ENCODE data around the gene PLXNA3. TPM values are rescaled to one million over a fixed set of nuclear protein-coding genes. Genes with fewer than 3 reads are reported as not detected.

PLXNA3 gene
- polyA plus RNA-seq, 3 donors from 2014 or later, result 0.20 to 1.4 TPM; not detected in 1

DNA sequence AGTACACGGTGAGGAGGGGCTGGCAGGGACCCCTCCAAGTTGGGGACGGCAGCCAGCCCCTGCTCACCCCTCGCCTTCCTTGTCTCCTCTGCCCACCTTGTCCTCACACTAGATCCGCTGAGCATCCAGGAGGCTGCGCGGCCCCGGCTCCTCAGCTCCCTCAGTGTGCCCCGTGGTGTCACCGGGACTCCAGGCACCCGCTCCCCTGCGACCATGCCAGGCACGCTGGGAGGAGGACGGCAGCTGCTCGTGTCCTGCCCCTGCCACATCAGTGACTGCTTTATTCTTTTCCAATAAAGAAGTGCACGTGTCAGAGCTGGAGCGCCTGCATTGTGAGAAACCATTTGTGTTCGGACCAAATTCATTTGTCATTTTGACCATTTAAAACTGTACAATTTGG is 7.8 kb upstream of the PLXNA3 start:
- Mint-ChIP-seq H3K9me3 (no peaks in the 10 kb centered on the region), H3K27me3 (ENCODE audit: low read depth in 3 of 3) (peaks cover 0 to 3% (median 1%) of the 10 kb centered on the region in 3 donors), H3K4me1 (no peaks in the 10 kb centered on the region), H3K4me3 (no peak overlapping the region), H3K36me3 (no peaks in the 10 kb centered on the region), H3K27ac (no peak overlapping the region)
- DNase-seq, result no peak

DNA sequence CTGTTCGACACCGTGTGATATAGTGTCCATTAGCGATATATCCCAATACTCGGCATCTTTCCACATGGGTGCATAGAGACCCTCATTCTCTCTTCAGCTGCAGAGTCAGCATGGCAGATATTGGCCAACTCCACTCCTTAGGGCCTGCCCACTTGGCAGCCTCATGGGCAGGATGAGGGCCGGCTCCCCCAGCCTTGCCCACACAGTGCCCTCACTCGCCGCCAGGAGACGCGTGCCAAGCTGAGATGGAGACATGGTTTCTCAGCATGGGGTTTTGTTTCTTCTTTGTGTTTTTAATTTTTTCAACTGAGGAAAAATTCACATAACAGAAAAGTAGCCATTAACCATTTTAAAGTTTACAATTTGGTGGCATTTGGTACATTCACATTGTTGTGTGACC is 5.3 kb upstream of the PLXNA3 start:
- peaks cover 3 to 6% of the 10 kb centered on the region in 2 donors for H3K4me1 Mint-ChIP-seq
- peaks cover 1 to 5% (median 4%) of the 10 kb centered on the region in 3 donors for H3K27me3 Mint-ChIP-seq (ENCODE audit: low read depth in 3 of 3)
- DNase-seq, result no peak
- no peaks in the 10 kb centered on the region for H3K9me3 Mint-ChIP-seq
- H3K4me3 Mint-ChIP-seq, result no peak overlapping the region
- peak overlapping the region in 1 of 6 donors; percentile 44 for H3K27ac Mint-ChIP-seq
- H3K36me3 Mint-ChIP-seq, result no peaks in the 10 kb centered on the region

DNA sequence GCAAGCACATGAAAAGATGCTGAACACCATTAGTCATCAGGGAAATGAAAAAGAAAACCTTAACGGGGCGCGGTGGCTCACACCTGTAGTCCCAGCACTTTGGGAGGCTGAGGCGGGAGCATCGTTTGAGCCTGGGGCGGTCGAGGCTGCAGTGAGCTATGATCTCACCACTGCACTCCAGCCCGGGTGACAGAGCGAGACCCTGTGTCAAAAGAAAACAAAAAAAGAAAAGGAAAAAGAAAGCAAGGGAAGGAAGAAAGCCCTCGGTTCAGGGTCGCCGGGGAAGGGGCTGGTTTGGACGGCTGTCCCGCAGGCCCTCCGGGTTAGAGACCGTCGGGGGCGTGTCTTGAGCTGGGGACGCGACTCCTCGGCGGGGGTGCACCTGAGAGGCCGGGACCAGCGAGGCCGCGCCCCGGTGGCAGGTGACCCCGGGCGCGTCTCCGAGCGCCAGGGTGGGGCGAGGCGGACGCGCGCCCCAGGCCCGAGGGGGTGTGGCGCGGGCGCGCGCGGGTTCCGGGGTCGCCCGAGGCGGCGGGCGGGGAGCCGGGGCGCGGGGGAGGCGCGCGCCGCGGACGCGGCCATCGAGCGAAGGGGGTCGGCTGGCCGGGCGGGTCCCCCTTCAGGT is 478 bp upstream of the PLXNA3 start:
- Mint-ChIP-seq H3K9me3 (no peaks in the 10 kb centered on the region), H3K4me1 (peaks cover 6 to 11% of the 10 kb centered on the region in 2 donors), H3K27me3 (ENCODE audit: low read depth in 3 of 3) (peaks cover 2 to 5% (median 4%) of the 10 kb centered on the region in 3 donors), H3K36me3 (no peaks in the 10 kb centered on the region), H3K4me3 (peak overlapping the region; percentile 85 to 93 (median 91)), H3K27ac (peak overlapping the region; percentile 85 to 95 (median 92))
- peak; percentile 61 to 73 (median 72) for DNase-seq

DNA sequence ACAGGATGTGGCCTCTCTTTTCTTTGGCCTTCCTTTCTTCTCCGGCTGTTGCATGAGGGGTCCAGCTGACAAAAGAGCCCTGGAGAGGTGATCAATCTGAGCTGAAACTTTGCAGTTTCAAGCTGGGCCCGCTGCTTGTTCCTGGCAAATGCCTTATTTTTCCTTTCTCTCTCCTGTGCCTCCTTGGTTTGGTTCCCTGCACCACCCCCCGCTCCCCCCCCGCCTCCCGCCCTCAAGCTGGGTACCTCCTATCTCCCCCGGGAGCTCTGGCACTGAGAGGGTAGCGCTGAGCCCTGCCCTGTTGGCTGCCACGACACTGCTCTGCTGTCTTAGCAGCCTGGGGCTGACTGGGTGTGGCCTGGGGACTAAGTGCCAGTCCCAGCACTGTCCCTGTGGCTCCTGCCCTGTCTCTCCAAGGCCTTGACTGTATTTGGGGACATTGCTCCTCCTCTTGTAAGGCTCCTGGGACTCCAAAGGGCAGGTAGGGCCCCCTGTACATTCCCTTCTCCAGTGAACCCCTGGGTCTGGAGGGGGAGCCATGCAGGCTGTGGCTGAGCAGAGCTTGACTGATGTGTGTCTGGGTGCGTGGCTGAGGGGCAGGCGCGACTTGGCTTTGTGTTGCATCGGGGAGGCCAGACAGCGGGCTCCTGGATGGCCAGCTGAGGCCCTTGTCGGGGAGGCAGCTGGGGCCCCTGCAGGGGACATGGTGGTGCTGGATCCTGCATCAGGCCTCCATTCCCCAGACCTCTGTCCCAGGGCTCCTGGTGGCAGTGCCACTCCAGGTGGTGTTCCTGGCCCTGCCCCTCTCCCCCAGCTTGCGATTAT is 1.1 kb downstream of the PLXNA3 start:
- Mint-ChIP-seq H3K4me1 (peaks cover 6 to 11% of the 10 kb centered on the region in 2 donors), H3K27me3 (ENCODE audit: low read depth in 3 of 3) (peaks cover 2 to 5% (median 4%) of the 10 kb centered on the region in 3 donors)
- DNase-seq, result peak in 1 of 3 donors; percentile 19

DNA sequence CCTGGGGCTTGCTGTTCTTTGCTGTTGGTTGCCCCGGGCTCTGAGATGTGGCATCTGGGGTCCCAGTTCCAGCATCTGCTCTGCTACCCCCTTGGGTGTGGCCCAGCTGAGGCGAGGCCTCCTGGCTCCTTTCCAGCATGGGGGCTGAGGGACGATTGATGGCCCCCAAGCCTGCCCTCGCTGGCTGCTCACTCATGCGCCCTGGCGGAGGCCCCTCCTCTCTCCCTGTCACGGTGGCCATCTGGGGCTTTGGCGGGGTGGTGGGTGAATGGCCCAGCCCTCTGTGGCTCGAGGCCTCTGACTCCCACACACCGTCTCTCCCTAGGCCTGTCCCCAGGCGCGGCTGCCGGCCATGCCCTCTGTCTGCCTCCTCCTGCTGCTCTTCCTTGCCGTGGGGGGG is 1.8 kb downstream of the PLXNA3 start:
- peak overlapping the region in 2 of 5 donors; percentile 14 to 42 for H3K4me3 Mint-ChIP-seq
- DNase-seq, result no peak
- H3K4me1 Mint-ChIP-seq, result peaks cover 6 to 11% of the 10 kb centered on the region in 2 donors
- H3K9me3 Mint-ChIP-seq, result no peaks in the 10 kb centered on the region
- H3K27me3 Mint-ChIP-seq (ENCODE audit: low read depth in 3 of 3), result peaks cover 2 to 7% (median 4%) of the 10 kb centered on the region in 3 donors
- H3K36me3 Mint-ChIP-seq, result no peaks in the 10 kb centered on the region
- no peak overlapping the region for H3K27ac Mint-ChIP-seq

More for the DNA sequence above, 1.1 kb downstream of the PLXNA3 start:
- Mint-ChIP-seq H3K27ac (peak overlapping the region in 5 of 6 donors; percentile 34 to 71 (median 67)), H3K4me3 (peak overlapping the region; percentile 65 to 79 (median 75)), H3K9me3 (no peaks in the 10 kb centered on the region), H3K36me3 (no peaks in the 10 kb centered on the region)

DNA sequence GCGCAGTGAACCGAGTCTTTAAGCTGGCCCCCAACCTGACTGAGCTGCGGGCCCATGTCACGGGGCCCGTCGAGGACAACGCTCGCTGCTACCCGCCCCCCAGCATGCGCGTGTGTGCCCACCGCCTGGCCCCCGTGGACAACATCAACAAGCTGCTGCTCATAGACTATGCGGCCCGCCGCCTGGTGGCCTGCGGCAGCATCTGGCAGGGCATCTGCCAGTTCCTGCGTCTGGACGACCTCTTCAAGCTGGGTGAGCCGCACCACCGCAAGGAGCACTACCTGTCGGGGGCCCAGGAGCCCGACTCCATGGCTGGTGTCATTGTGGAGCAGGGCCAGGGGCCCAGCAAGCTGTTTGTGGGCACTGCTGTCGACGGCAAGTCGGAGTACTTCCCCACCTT is 2.2 kb downstream of the PLXNA3 start:
- H3K9me3 Mint-ChIP-seq, result no peaks in the 10 kb centered on the region
- no peaks in the 10 kb centered on the region for H3K36me3 Mint-ChIP-seq

DNA sequence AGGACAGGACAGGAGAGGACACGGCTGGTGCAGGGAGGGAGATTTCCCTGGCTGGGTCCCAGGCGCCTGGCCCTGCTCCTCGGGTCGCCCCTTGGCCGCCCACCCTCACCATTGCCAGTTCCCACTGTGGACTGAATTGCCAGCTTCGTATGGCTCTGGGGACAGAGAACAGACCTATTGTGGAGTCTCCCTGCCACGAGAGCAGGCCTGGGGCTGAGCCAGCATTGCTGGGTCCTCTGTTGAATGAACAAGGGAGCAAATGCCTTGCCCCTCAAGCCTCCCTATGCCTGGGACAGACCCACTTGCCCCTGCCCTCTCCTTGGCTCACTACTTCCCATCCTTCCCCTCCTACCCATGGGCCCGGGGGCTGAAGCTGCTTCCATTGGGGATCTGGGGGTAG is 4.3 kb downstream of the PLXNA3 start:
- Mint-ChIP-seq H3K27ac (no peak overlapping the region), H3K9me3 (no peaks in the 10 kb centered on the region), H3K4me3 (no peak overlapping the region), H3K27me3 (ENCODE audit: low read depth in 3 of 3) (peaks cover 2 to 4% (median 3%) of the 10 kb centered on the region in 3 donors), H3K4me1 (peaks cover 2 to 9% of the 10 kb centered on the region in 2 donors), H3K36me3 (no peaks in the 10 kb centered on the region)
- DNase-seq, result no peak

More for the DNA sequence above, 2.2 kb downstream of the PLXNA3 start:
- DNase-seq, result no peak
- peaks cover 6 to 11% of the 10 kb centered on the region in 2 donors for H3K4me1 Mint-ChIP-seq
- no peak overlapping the region for H3K27ac Mint-ChIP-seq
- H3K27me3 Mint-ChIP-seq (ENCODE audit: low read depth in 3 of 3), result peaks cover 2 to 7% (median 4%) of the 10 kb centered on the region in 3 donors
- H3K4me3 Mint-ChIP-seq, result peak overlapping the region in 1 of 5 donors; percentile 42

DNA sequence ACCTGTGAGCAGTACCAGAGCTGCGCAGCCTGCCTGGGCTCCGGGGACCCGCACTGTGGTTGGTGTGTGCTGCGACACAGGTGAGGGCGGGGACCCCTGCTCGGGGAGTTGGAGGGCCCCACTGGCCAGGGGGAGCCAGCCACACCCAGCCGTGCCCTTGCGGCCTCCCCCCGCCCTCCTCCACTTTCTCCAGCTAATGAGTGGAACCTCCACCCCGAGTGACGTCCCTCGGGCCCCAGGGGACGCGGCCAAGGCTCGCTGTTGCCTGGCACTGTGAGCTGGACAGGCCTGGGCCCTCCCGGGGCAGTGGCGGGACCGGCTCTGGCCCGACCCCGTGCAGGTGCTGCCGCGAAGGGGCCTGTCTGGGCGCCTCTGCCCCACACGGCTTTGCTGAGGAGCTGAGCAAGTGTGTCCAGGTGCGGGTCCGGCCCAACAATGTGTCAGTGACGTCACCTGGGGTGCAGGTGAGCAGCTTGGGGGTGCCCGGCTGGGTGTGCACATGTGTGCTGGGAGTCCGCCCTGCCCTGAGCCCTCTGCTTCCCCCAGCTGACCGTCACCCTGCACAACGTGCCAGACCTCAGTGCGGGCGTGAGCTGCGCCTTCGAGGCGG is 5.6 kb downstream of the PLXNA3 start:
- H3K27me3 Mint-ChIP-seq (ENCODE audit: low read depth in 3 of 3), result peaks cover 2% of the 10 kb centered on the region in 3 donors
- H3K27ac Mint-ChIP-seq, result no peak overlapping the region
- no peaks in the 10 kb centered on the region for H3K36me3 Mint-ChIP-seq
- peaks cover 0 to under 1% (median 0%) of the 10 kb centered on the region in 6 donors for H3K9me3 Mint-ChIP-seq
- H3K4me3 Mint-ChIP-seq, result no peak overlapping the region
- DNase-seq, result no peak
- peaks cover 0 to 7% of the 10 kb centered on the region in 2 donors for H3K4me1 Mint-ChIP-seq

DNA sequence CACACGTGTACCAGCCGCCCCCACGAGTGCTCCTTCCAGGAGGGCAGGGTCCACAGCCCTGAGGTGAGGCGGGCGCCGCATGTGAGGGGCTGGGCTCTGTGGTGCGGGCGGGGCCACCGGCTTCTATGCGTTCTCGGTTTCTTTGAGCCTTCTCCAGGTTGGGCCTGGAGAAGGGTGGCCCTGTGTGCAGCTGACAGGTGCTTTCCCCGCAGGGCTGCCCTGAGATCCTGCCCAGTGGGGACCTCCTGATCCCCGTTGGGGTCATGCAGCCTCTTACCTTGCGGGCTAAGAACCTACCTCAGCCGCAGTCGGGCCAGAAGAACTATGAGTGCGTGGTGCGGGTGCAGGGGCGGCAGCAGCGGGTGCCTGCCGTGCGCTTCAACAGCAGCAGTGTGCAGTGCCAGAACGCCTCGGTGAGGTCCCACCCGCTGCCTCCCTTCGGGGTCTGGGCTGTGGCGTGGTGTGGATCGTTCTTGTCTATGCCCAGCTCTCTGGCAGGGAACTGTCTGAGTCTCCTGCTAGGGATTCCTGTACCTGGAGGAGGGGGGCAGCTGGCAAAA is 6.8 kb downstream of the PLXNA3 start:
- no peak for DNase-seq
- Mint-ChIP-seq H3K9me3 (peaks cover 0 to 3% (median 0%) of the 10 kb centered on the region in 6 donors), H3K4me3 (no peak overlapping the region), H3K4me1 (no peaks in the 10 kb centered on the region), H3K27ac (no peak overlapping the region), H3K36me3 (no peaks in the 10 kb centered on the region), H3K27me3 (ENCODE audit: low read depth in 3 of 3) (peaks cover 2% of the 10 kb centered on the region in 3 donors)

DNA sequence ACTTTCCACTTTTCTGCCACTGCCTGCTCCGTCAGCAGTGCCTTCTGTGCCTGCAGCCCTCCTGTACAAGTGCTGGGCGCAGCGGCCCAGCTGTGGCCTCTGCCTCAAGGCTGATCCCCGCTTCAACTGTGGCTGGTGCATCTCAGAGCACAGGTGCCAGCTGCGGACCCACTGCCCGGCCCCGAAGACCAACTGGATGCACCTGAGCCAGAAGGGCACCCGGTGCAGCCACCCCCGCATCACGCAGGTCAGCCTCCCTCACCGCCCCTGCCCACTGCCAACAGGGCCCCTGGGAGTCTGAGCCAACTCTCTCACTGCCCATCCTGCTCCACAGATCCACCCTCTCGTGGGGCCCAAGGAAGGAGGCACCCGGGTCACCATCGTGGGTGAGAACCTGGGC is 7.5 kb downstream of the PLXNA3 start:
- no peak for DNase-seq
- Mint-ChIP-seq H3K9me3 (peaks cover 0 to 3% (median 0%) of the 10 kb centered on the region in 6 donors), H3K27ac (no peak overlapping the region), H3K4me3 (no peak overlapping the region), H3K4me1 (no peaks in the 10 kb centered on the region), H3K27me3 (ENCODE audit: low read depth in 3 of 3) (peaks cover 2 to 4% (median 2%) of the 10 kb centered on the region in 3 donors), H3K36me3 (no peaks in the 10 kb centered on the region)

DNA sequence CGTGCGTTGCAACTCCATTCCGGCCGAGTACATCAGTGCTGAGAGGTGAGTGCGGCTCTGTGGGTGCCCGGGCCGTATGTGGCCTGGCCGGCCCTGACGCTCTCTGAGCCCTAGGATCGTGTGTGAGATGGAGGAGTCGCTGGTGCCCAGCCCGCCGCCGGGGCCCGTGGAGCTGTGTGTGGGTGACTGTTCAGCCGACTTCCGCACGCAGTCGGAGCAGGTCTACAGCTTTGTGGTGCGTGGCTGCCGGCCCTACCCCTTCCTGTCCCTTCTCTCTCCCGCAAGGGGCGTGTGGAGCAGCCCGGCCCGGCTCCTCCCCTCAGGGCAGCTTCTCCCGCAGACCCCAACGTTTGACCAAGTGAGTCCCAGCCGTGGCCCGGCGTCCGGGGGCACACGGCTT is 8.0 kb downstream of the PLXNA3 start:
- no peak overlapping the region for H3K27ac Mint-ChIP-seq
- peaks cover 0 to 3% (median 0%) of the 10 kb centered on the region in 6 donors for H3K9me3 Mint-ChIP-seq
- DNase-seq, result no peak
- no peaks in the 10 kb centered on the region for H3K4me1 Mint-ChIP-seq
- peaks cover 2 to 4% (median 2%) of the 10 kb centered on the region in 3 donors for H3K27me3 Mint-ChIP-seq (ENCODE audit: low read depth in 3 of 3)
- H3K36me3 Mint-ChIP-seq, result no peaks in the 10 kb centered on the region
- no peak overlapping the region for H3K4me3 Mint-ChIP-seq

DNA sequence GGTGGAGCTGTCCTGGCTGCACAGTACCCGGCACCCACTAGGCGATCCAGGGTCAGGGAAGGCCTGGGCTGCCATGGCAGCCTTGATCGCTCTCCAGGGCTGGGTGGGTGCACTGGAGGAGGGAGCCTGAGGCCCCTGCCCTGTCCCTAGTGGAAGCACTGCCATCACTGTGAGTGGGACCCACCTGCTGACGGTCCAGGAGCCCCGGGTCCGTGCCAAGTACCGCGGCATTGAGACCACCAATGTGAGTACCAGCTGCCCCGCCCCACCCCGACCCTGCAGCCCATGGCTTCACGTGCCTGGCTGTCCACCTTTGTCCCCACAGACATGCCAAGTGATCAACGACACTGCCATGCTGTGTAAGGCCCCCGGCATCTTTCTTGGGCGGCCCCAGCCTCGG is 8.8 kb downstream of the PLXNA3 start:
- Mint-ChIP-seq H3K9me3 (peaks cover 0 to 3% (median 0%) of the 10 kb centered on the region in 6 donors), H3K27ac (no peak overlapping the region), H3K4me3 (no peak overlapping the region), H3K36me3 (no peaks in the 10 kb centered on the region), H3K4me1 (no peaks in the 10 kb centered on the region), H3K27me3 (ENCODE audit: low read depth in 3 of 3) (peaks cover 2 to 4% (median 4%) of the 10 kb centered on the region in 3 donors)
- DNase-seq, result no peak

DNA sequence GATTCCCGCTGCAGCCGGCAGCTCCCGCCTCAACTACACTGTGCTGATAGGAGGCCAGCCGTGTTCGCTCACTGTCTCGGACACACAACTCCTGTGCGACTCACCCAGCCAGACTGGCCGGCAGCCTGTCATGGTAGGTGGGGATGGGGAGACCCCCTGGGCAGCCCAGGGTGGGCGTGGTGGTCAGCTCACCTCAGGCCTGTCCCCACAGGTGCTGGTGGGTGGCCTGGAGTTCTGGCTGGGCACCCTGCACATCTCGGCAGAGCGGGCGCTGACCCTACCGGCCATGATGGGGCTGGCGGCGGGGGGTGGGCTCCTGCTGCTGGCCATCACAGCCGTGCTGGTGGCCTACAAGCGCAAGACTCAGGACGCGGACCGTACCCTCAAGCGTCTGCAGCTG is 9.5 kb downstream of the PLXNA3 start:
- no peaks in the 10 kb centered on the region for H3K4me1 Mint-ChIP-seq
- no peak for DNase-seq
- H3K27me3 Mint-ChIP-seq (ENCODE audit: low read depth in 3 of 3), result peaks cover 2 to 4% (median 3%) of the 10 kb centered on the region in 3 donors
- H3K36me3 Mint-ChIP-seq, result no peaks in the 10 kb centered on the region
- no peak overlapping the region for H3K4me3 Mint-ChIP-seq
- no peak overlapping the region for H3K27ac Mint-ChIP-seq
- H3K9me3 Mint-ChIP-seq, result peaks cover 0 to 3% (median 0%) of the 10 kb centered on the region in 6 donors
